Measurements from ENCODE around the gene SGSM1. TPM values are rescaled to one million over a fixed set of nuclear protein-coding genes. Genes with fewer than 3 reads are reported as not detected.

SGSM1 gene
- polyA plus RNA-seq, 3 donors, result not detected

GRCh38 chr22:24920029-24920428 lies 114.0 kb downstream of the SGSM1 start:
- Mint-ChIP-seq H3K4me3 (no peak overlapping the region), H3K27ac (no peak overlapping the region), H3K9me3 (peaks cover 0 to 4% (median 0%) of the 10 kb centered on the region in 7 donors), H3K4me1 (no peaks in the 10 kb centered on the region), H3K36me3 (no peaks in the 10 kb centered on the region), H3K27me3 (ENCODE audit: low read depth in 3 of 3) (peaks cover 0 to 6% (median 3%) of the 10 kb centered on the region in 3 donors)
- no peak for DNase-seq
- H3K9ac ChIP-seq (ENCODE audit: insufficient read depth, low read length, poor library complexity, severe bottlenecking), result no peak overlapping the region
- H2AFZ ChIP-seq (ENCODE audit: insufficient read depth, low read depth, low read length, poor library complexity, severe bottlenecking), result no peak overlapping the region
- no peak overlapping the region for H3K27ac ChIP-seq (ENCODE audit: low read depth in 1 of 2, low read length in 2 of 2)
- no peaks in the 10 kb centered on the region for H3K9me3 ChIP-seq (replicated peaks in 1 of 2; ENCODE audit: control insufficient read depth in 1 of 2, insufficient read depth in 1 of 2, low read length in 2 of 2)
- no peak overlapping the region for H3K4me3 ChIP-seq (replicated peaks in 1 of 3; ENCODE audit: low read depth in 2 of 3, low read length in 3 of 3)
- WGBS (ENCODE audit: insufficient coverage), result 96% methylated on average over 2 of the region's 4 CpGs
- H3K27me3 ChIP-seq (ENCODE audit: control insufficient read depth in 2 of 2, insufficient read depth in 2 of 2, low read length in 2 of 2), result no peaks in the 10 kb centered on the region
- TF ChIP-seq CTCF (IDR thresholded peaks at IDR 0.05), result no peak
- H3K36me3 ChIP-seq (replicated peaks in 1 of 2; ENCODE audit: control insufficient read depth in 1 of 2, insufficient read depth in 2 of 2, low read length in 2 of 2), result no peaks in the 10 kb centered on the region
- H3K79me2 ChIP-seq (ENCODE audit: insufficient read depth, low read length), result no peaks in the 10 kb centered on the region
- no peak overlapping the region for H3K4me2 ChIP-seq (replicated peaks; ENCODE audit: extremely low read depth, low read length, poor library complexity, severe bottlenecking)
- no peaks in the 10 kb centered on the region for H3K4me1 ChIP-seq (ENCODE audit: control insufficient read depth in 1 of 2, insufficient read depth in 2 of 2, low read length in 2 of 2)
- no peaks in the 10 kb centered on the region for H4K20me1 ChIP-seq (ENCODE audit: insufficient read depth, low read length)
- intact Hi-C loops (cut with micrococcal nuclease), result no loop called here

GRCh38 chr22:24925586-24926427 lies 119.8 kb downstream of the SGSM1 start:
- H3K36me3 ChIP-seq (replicated peaks in 1 of 2; ENCODE audit: control insufficient read depth in 1 of 2, insufficient read depth in 2 of 2, low read length in 2 of 2), result no peaks in the 10 kb centered on the region
- 58% methylated on average over 10 of the region's 17 CpGs for WGBS (ENCODE audit: insufficient coverage)
- Mint-ChIP-seq H3K27me3 (ENCODE audit: low read depth in 3 of 3) (peaks cover 6 to 22% (median 11%) of the 10 kb centered on the region in 3 donors), H3K27ac (no peak overlapping the region), H3K9me3 (peaks cover 0 to 6% (median 2%) of the 10 kb centered on the region in 7 donors), H3K36me3 (no peaks in the 10 kb centered on the region), H3K4me3 (no peak overlapping the region), H3K4me1 (no peaks in the 10 kb centered on the region)
- no peak overlapping the region for H3K9ac ChIP-seq (ENCODE audit: insufficient read depth, low read length, poor library complexity, severe bottlenecking)
- no peak overlapping the region for H3K4me3 ChIP-seq (replicated peaks in 1 of 3; ENCODE audit: low read depth in 2 of 3, low read length in 3 of 3)
- no peak for DNase-seq
- H4K20me1 ChIP-seq (ENCODE audit: insufficient read depth, low read length), result no peaks in the 10 kb centered on the region
- no peak overlapping the region for H2AFZ ChIP-seq (ENCODE audit: insufficient read depth, low read depth, low read length, poor library complexity, severe bottlenecking)
- H3K27ac ChIP-seq (ENCODE audit: low read depth in 1 of 2, low read length in 2 of 2), result no peak overlapping the region
- no peaks in the 10 kb centered on the region for H3K27me3 ChIP-seq (ENCODE audit: control insufficient read depth in 2 of 2, insufficient read depth in 2 of 2, low read length in 2 of 2)
- H3K9me3 ChIP-seq (replicated peaks in 1 of 2; ENCODE audit: control insufficient read depth in 1 of 2, insufficient read depth in 1 of 2, low read length in 2 of 2), result no peaks in the 10 kb centered on the region
- no peak overlapping the region for H3K4me2 ChIP-seq (replicated peaks; ENCODE audit: extremely low read depth, low read length, poor library complexity, severe bottlenecking)
- H3K79me2 ChIP-seq (ENCODE audit: insufficient read depth, low read length), result no peaks in the 10 kb centered on the region
- no peak for TF ChIP-seq CTCF (IDR thresholded peaks at IDR 0.05)
- intact Hi-C loops (cut with micrococcal nuclease), result no loop called here
- H3K4me1 ChIP-seq (ENCODE audit: control insufficient read depth in 1 of 2, insufficient read depth in 2 of 2, low read length in 2 of 2), result no peaks in the 10 kb centered on the region

All from CD14-positive monocyte (primary cell).